Neural crest cell (in vitro differentiated cells): Measurements from ENCODE around the gene ZBTB9. TPM values are rescaled to one million over a fixed set of nuclear protein-coding genes. Genes with fewer than 3 reads are reported as not detected.

ENCODE experiments used
- DNase-seq: peaks from one replicate; pipeline ENCODE4 v3.0.0; 2021; ENCODE audit warnings: low read depth, mixed read lengths, low spot score
- H3K27ac Mint-ChIP-seq: one replicate; pipeline ENCODE4 v1.8.0; 2021; ENCODE audit warnings: mild to moderate bottlenecking, mixed read lengths; ENCODE audit not compliant: unreplicated experiment
- H3K27me3 Mint-ChIP-seq: 2 replicates; pipeline ENCODE4 v1.8.0; 2021; ENCODE audit warnings: low read depth, mild to moderate bottlenecking, mixed read lengths
- H3K36me3 Mint-ChIP-seq: 2 replicates; pipeline ENCODE4 v1.8.0; 2021; ENCODE audit warnings: low read depth, mild to moderate bottlenecking, mixed read lengths
- H3K4me1 Mint-ChIP-seq: 2 replicates; pipeline ENCODE4 v1.8.0; 2021; ENCODE audit warnings: mixed read lengths
- H3K4me3 Mint-ChIP-seq: one replicate; pipeline ENCODE4 v1.8.0; 2021; ENCODE audit warnings: mild to moderate bottlenecking, mixed read lengths
- H3K9me3 Mint-ChIP-seq: 2 replicates; pipeline ENCODE4 v1.8.0; 2021; ENCODE audit warnings: mixed read lengths
- CTCF ChIP-seq: fragments of 200-600 bp; sonication (generic); conservative IDR thresholded peaks from 2 replicates; pipeline ENCODE4 v1.5.0; 2021; ENCODE audit warnings: antibody characterized with exemption, mild to moderate bottlenecking
- total RNA-seq: library from RNA; stranded (reverse); gene quantifications from 2 replicates; pipeline ENCODE4 v1.2.1, GENCODE V29; 2021

The ZBTB9 gene
- total RNA-seq, 1 donor from 2014 or later = 21.1 TPM

GRCh38 chr6:33446356-33446755 is 8.0 kb upstream of the ZBTB9 start:
- Mint-ChIP-seq H3K9me3 (no peaks in the 10 kb centered on the region), H3K27me3 (no peaks in the 10 kb centered on the region)

GRCh38 chr6:33450434-33450833 is 3.9 kb upstream of the ZBTB9 start:
- Mint-ChIP-seq H3K27me3 (peaks cover 5% of the 10 kb centered on the region), H3K4me1 (peaks cover 20% of the 10 kb centered on the region), H3K9me3 (no peaks in the 10 kb centered on the region), H3K4me3 (peak overlapping the region; percentile 77), H3K27ac (no peak overlapping the region), H3K36me3 (peaks cover 18% of the 10 kb centered on the region)
- no peak for DNase-seq
- no peak for TF ChIP-seq CTCF

More at GRCh38 chr6:33446356-33446755, 8.0 kb upstream of the ZBTB9 start:
- peaks cover 11% of the 10 kb centered on the region for H3K36me3 Mint-ChIP-seq
- no peak overlapping the region for H3K4me3 Mint-ChIP-seq
- H3K4me1 Mint-ChIP-seq = no peaks in the 10 kb centered on the region
- TF ChIP-seq CTCF = no peak
- no peak for DNase-seq
- H3K27ac Mint-ChIP-seq = peak overlapping the region; percentile 45

- H3K27me3 Mint-ChIP-seq = peaks cover 5% of the 10 kb centered on the region
These were observed 2.8 kb upstream of the ZBTB9 start for GRCh38 chr6:33451606-33452005.

GRCh38 chr6:33452496-33452895 is 1.9 kb upstream of the ZBTB9 start:
- H3K4me1 Mint-ChIP-seq = peaks cover 21% of the 10 kb centered on the region
- no peak overlapping the region for H3K27ac Mint-ChIP-seq
- peak overlapping the region; percentile 34 for H3K4me3 Mint-ChIP-seq
- DNase-seq = no peak
- H3K36me3 Mint-ChIP-seq = peaks cover 32% of the 10 kb centered on the region
- no peak for TF ChIP-seq CTCF
- peaks cover 5% of the 10 kb centered on the region for H3K27me3 Mint-ChIP-seq
- H3K9me3 Mint-ChIP-seq = no peaks in the 10 kb centered on the region

More at GRCh38 chr6:33451606-33452005, 2.8 kb upstream of the ZBTB9 start:
- Mint-ChIP-seq H3K27ac (no peak overlapping the region), H3K4me1 (peaks cover 21% of the 10 kb centered on the region), H3K9me3 (no peaks in the 10 kb centered on the region), H3K36me3 (peaks cover 23% of the 10 kb centered on the region), H3K4me3 (peak overlapping the region; percentile 66)
- TF ChIP-seq CTCF = no peak
- DNase-seq = no peak

- Mint-ChIP-seq H3K4me3 (peak overlapping the region; percentile 96), H3K4me1 (peaks cover 21% of the 10 kb centered on the region), H3K27me3 (peaks cover 5% of the 10 kb centered on the region), H3K9me3 (peaks cover under 1% of the 10 kb centered on the region), H3K27ac (peak overlapping the region; percentile 4), H3K36me3 (peaks cover 30% of the 10 kb centered on the region)
- no peak for TF ChIP-seq CTCF
- no peak for DNase-seq
These were observed 875 bp upstream of the ZBTB9 start for GRCh38 chr6:33453393-33454008.
